Measurements from ENCODE around the gene RASSF1.

The RASSF1 gene

GRCh38 chr3:50300681-50301254, 39.9 kb downstream of the RASSF1 start:
- no peak for DNase-seq (ENCODE audit: low read depth in 2 of 2)

GRCh38 chr3:50299929-50300680, 40.5 kb downstream of the RASSF1 start:
- no peak for DNase-seq (ENCODE audit: low read depth in 2 of 2)

- DNase-seq (ENCODE audit: low read depth in 2 of 2): no peak
These were observed 41.1 kb downstream of the RASSF1 start for GRCh38 chr3:50299638-50299928.

- peak; percentile 97 to 98 for DNase-seq (ENCODE audit: low read depth in 2 of 2)
These were observed 41.6 kb downstream of the RASSF1 start, which contains the start of the genes HYAL3 and NAA80 for GRCh38 chr3:50298836-50299637. Gene HYAL3 (minus strand): TSS chr3:50299405. CDS start chr3:50295602, 3,803 bp downstream. Gene NAA80 (minus strand): TSS chr3:50299405. CDS start chr3:50297463, 1,942 bp downstream.

- no peak for DNase-seq (ENCODE audit: low read depth in 2 of 2)
These were observed 42.5 kb downstream of the RASSF1 start for GRCh38 chr3:50297896-50298725.

GRCh38 chr3:50297384-50297775, 43.3 kb downstream of the RASSF1 start:
- DNase-seq (ENCODE audit: low read depth in 2 of 2): no peak

- no peak for DNase-seq (ENCODE audit: low read depth in 2 of 2)
These were observed 43.8 kb downstream of the RASSF1 start for GRCh38 chr3:50296721-50297383.

- no peak for DNase-seq (ENCODE audit: low read depth in 2 of 2)
These were observed 44.8 kb downstream of the RASSF1 start for GRCh38 chr3:50295553-50296431.

- DNase-seq (ENCODE audit: low read depth in 2 of 2): no peak
These were observed 45.9 kb downstream of the RASSF1 start for GRCh38 chr3:50294492-50295403.

- DNase-seq (ENCODE audit: low read depth in 2 of 2): no peak
These were observed 46.5 kb downstream of the RASSF1 start for GRCh38 chr3:50294089-50294488.

- DNase-seq (ENCODE audit: low read depth in 2 of 2): no peak
These were observed 47.4 kb downstream of the RASSF1 start for GRCh38 chr3:50293079-50293801.

- DNase-seq (ENCODE audit: low read depth in 2 of 2): peak; percentile 85 to 89
These were observed 48.2 kb downstream of the RASSF1 start, which contains the start of gene IFRD2 for GRCh38 chr3:50292159-50293078. Gene IFRD2 (minus strand): TSS chr3:50292429. CDS start chr3:50292274, 155 bp downstream.

- no peak for DNase-seq (ENCODE audit: low read depth in 2 of 2)
These were observed 50.4 kb downstream of the RASSF1 start for GRCh38 chr3:50290161-50290641.

- DNase-seq (ENCODE audit: low read depth in 2 of 2): no peak
These were observed 51.5 kb downstream of the RASSF1 start for GRCh38 chr3:50289130-50289529.

GRCh38 chr3:50288387-50289007, 52.1 kb downstream of the RASSF1 start:
- no peak for DNase-seq (ENCODE audit: low read depth in 2 of 2)

GRCh38 chr3:50287262-50287661, 53.4 kb downstream of the RASSF1 start:
- DNase-seq (ENCODE audit: low read depth in 2 of 2): no peak

Data from stimulated activated CD8-positive, alpha-beta memory T cell treated with anti-CD3 and anti-CD28 coated beads, Interleukin-2, amount 100 ng/mL, for 1 hour (primary cell).